ENCODE results near the gene PPP6R3. TPM values are rescaled to one million over a fixed set of nuclear protein-coding genes. Genes with fewer than 3 reads are reported as not detected.

Gene PPP6R3
- polyA plus RNA-seq, 1 donor from 2014 or later: 111 TPM

GRCh38 chr11:68542617-68543016 lies 82.1 kb downstream of the PPP6R3 start:
- Histone ChIP-seq H3K79me2 (replicated peaks; ENCODE audit: insufficient read depth, low read length) (peaks cover 4% of the 10 kb centered on the region), H3K27ac (ENCODE audit: low read length) (no peak overlapping the region), H4K20me1 (ENCODE audit: insufficient read depth) (no peaks in the 10 kb centered on the region), H3K4me2 (ENCODE audit: low read length) (no peak overlapping the region), H3K27me3 (ENCODE audit: insufficient read depth, low read depth, low read length) (no peaks in the 10 kb centered on the region), H3K9me3 (ENCODE audit: low read length) (no peaks in the 10 kb centered on the region), H3K9ac (ENCODE audit: low read length) (no peak overlapping the region), H3F3A (ENCODE audit: insufficient read depth, low read length, poor library complexity, severe bottlenecking) (no peaks in the 10 kb centered on the region), H3K9me2 (ENCODE audit: insufficient read depth, low read length) (no peaks in the 10 kb centered on the region), H3K36me3 (ENCODE audit: insufficient read depth, low read length) (no peaks in the 10 kb centered on the region), H2AFZ (ENCODE audit: low read depth, low read length) (no peak overlapping the region), H3K4me3 (ENCODE audit: low read length) (no peak overlapping the region)
- TF ChIP-seq SMC3 (conservative IDR thresholded peaks at IDR 0.05; ENCODE audit: poor library complexity): no peak
- TF ChIP-seq, protein P1, sequence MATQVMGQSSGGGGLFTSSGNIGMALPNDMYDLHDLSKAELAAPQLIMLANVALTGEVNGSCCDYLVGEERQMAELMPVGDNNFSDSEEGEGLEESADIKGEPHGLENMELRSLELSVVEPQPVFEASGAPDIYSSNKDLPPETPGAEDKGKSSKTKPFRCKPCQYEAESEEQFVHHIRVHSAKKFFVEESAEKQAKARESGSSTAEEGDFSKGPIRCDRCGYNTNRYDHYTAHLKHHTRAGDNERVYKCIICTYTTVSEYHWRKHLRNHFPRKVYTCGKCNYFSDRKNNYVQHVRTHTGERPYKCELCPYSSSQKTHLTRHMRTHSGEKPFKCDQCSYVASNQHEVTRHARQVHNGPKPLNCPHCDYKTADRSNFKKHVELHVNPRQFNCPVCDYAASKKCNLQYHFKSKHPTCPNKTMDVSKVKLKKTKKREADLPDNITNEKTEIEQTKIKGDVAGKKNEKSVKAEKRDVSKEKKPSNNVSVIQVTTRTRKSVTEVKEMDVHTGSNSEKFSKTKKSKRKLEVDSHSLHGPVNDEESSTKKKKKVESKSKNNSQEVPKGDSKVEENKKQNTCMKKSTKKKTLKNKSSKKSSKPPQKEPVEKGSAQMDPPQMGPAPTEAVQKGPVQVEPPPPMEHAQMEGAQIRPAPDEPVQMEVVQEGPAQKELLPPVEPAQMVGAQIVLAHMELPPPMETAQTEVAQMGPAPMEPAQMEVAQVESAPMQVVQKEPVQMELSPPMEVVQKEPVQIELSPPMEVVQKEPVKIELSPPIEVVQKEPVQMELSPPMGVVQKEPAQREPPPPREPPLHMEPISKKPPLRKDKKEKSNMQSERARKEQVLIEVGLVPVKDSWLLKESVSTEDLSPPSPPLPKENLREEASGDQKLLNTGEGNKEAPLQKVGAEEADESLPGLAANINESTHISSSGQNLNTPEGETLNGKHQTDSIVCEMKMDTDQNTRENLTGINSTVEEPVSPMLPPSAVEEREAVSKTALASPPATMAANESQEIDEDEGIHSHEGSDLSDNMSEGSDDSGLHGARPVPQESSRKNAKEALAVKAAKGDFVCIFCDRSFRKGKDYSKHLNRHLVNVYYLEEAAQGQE (IDR thresholded peaks at IDR 0.05; ENCODE audit: borderline replicate concordance): no peak
- TF ChIP-seq CTCF (IDR thresholded peaks at IDR 0.05; ENCODE audit: poor library complexity, severe bottlenecking): no peak
- TF ChIP-seq RAD21 (conservative IDR thresholded peaks at IDR 0.05): no peak
- TF ChIP-seq MXI1 (conservative IDR thresholded peaks at IDR 0.05; ENCODE audit: poor library complexity, severe bottlenecking): no peak
- no peak for TF ChIP-seq POLR2AphosphoS5 (IDR thresholded peaks at IDR 0.05)

DNA sequence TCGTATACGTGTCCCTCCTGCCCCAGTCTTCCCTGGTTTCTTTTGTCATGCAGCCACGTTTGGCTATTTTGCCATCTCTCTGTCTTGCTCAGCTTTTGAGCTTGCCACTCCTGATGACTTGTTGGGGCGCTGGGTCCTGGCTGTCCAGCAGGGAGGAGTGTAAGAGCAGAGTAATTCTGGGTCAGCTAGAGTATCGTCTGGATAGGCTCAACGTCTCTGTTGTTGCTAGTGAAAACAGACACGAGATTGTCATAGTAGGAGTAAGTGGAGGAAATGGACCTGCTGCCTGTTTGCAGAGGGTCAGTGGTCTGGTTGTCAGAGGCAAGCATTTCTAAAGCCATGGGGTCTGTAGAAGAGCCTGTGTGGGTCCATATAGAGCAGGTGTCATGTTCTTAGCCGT lies 83.0 kb downstream of the PPP6R3 start:
- Histone ChIP-seq H3K27ac (ENCODE audit: low read length) (no peak overlapping the region), H3K9ac (ENCODE audit: low read length) (no peak overlapping the region), H3F3A (ENCODE audit: insufficient read depth, low read length, poor library complexity, severe bottlenecking) (no peaks in the 10 kb centered on the region), H3K4me2 (ENCODE audit: low read length) (no peak overlapping the region), H3K27me3 (ENCODE audit: insufficient read depth, low read depth, low read length) (no peaks in the 10 kb centered on the region), H3K9me3 (ENCODE audit: low read length) (no peaks in the 10 kb centered on the region), H3K79me2 (replicated peaks; ENCODE audit: insufficient read depth, low read length) (peaks cover 10% of the 10 kb centered on the region), H3K4me3 (ENCODE audit: low read length) (no peak overlapping the region), H3K9me2 (ENCODE audit: insufficient read depth, low read length) (no peaks in the 10 kb centered on the region), H4K20me1 (ENCODE audit: insufficient read depth) (no peaks in the 10 kb centered on the region), H2AFZ (ENCODE audit: low read depth, low read length) (no peak overlapping the region), H3K36me3 (ENCODE audit: insufficient read depth, low read length) (no peaks in the 10 kb centered on the region)
- no peak for TF ChIP-seq POLR2AphosphoS5 (IDR thresholded peaks at IDR 0.05)
- TF ChIP-seq TAF1 (IDR thresholded peaks at IDR 0.05; ENCODE audit: low read depth): no peak
- no peak for TF ChIP-seq MXI1 (conservative IDR thresholded peaks at IDR 0.05; ENCODE audit: poor library complexity, severe bottlenecking)
- TF ChIP-seq SMC3 (conservative IDR thresholded peaks at IDR 0.05; ENCODE audit: poor library complexity): no peak
- no peak for TF ChIP-seq RAD21 (conservative IDR thresholded peaks at IDR 0.05)
- no peak for TF ChIP-seq EZH2 (IDR thresholded peaks at IDR 0.05; ENCODE audit: borderline replicate concordance, insufficient read depth, low read length, poor library complexity, severe bottlenecking)
- no peak for TF ChIP-seq CTCF (IDR thresholded peaks at IDR 0.05; ENCODE audit: poor library complexity, severe bottlenecking)
- TF ChIP-seq, protein P1 (IDR thresholded peaks at IDR 0.05; ENCODE audit: borderline replicate concordance): no peak
- TF ChIP-seq EP300 (conservative IDR thresholded peaks at IDR 0.05; ENCODE audit: poor library complexity, severe bottlenecking): no peak

Measured in neural cell (in vitro differentiated cells).